ENCODE results near the gene SCMH1. TPM values are rescaled to one million over a fixed set of nuclear protein-coding genes. Genes with fewer than 3 reads are reported as not detected.

SCMH1 gene
- total and polyA plus RNA-seq, 4 donors = 6.6 to 12.8 (median 10.5) TPM

DNA sequence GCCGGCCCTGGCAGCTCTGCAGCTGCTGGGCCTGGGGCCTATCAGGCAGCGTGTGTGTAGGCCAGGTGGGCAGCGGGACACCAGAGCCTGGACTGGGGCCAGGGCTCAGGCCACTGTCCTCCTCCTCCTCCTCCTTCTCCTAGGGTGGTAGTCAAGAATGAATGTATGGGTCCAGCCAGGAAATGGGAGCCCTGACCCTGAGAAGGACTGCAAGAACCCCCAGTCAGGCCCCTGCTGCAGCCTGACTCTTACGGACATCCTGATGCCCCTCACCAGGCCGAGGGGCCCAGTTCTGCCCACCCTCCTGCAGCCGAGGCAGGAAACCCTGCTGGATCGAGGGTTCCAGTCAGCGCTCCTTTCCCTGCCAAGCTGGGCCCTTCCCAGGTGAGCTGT lies 224.1 kb downstream of the SCMH1 start:
- H3K9me3 ChIP-seq (ENCODE audit: control insufficient read depth in 4 of 4, low read length in 3 of 4) = no peaks in the 10 kb centered on the region
- no peak overlapping the region for H3K27ac ChIP-seq (ENCODE audit: low read depth in 1 of 2, low read length in 2 of 2)
- WGBS = 97% methylated on average over 8 of the region's 8 CpGs
- no peaks in the 10 kb centered on the region for H3K4me1 ChIP-seq (ENCODE audit: control insufficient read depth in 4 of 4, insufficient read depth in 4 of 4, low read length in 3 of 4)
- peaks cover 2 to 47% (median 17%) of the 10 kb centered on the region in 4 donors for H3K36me3 ChIP-seq (ENCODE audit: control insufficient read depth in 4 of 4, insufficient read depth in 3 of 4, low read depth in 1 of 4, low read length in 3 of 4)
- TF ChIP-seq NR2F2 (IDR thresholded peaks at IDR 0.05) = no peak
- TF ChIP-seq ATF3 (IDR thresholded peaks at IDR 0.05) = no peak
- TF ChIP-seq TAF1 (conservative IDR thresholded peaks at IDR 0.05) = no peak
- no peaks in the 10 kb centered on the region for H3K27me3 ChIP-seq (ENCODE audit: control insufficient read depth in 4 of 4, insufficient read depth in 4 of 4, low read length in 3 of 4)
- DNase-seq (ENCODE audit: low spot score) = no peak
- H3K4me3 ChIP-seq (ENCODE audit: low read depth in 1 of 3, low read length in 3 of 3) = no peak overlapping the region
- H3K9ac ChIP-seq (ENCODE audit: low read depth in 1 of 2, low read length in 2 of 2) = no peak overlapping the region

GRCh38 chr1:41017141-41018017 lies 224.7 kb downstream of the SCMH1 start:
- 97% methylated on average over 44 of the region's 44 CpGs for WGBS
- no peak overlapping the region for H3K9ac ChIP-seq (ENCODE audit: low read depth in 1 of 2, low read length in 2 of 2)
- H3K4me1 ChIP-seq (ENCODE audit: control insufficient read depth in 4 of 4, insufficient read depth in 4 of 4, low read length in 3 of 4) = no peaks in the 10 kb centered on the region
- DNase-seq (ENCODE audit: low spot score) = no peak
- H3K9me3 ChIP-seq (ENCODE audit: control insufficient read depth in 4 of 4, low read length in 3 of 4) = no peaks in the 10 kb centered on the region
- TF ChIP-seq ATF3 (IDR thresholded peaks at IDR 0.05) (no peak), NR2F2 (IDR thresholded peaks at IDR 0.05) (no peak), FOXA2 (IDR thresholded peaks at IDR 0.05) (no peak), REST (IDR thresholded peaks at IDR 0.05) (no peak), ZBTB33 (IDR thresholded peaks at IDR 0.05) (no peak), TAF1 (conservative IDR thresholded peaks at IDR 0.05) (no peak), SP1 (IDR thresholded peaks at IDR 0.05) (no peak), YY1 (IDR thresholded peaks at IDR 0.05) (no peak), RAD21 (IDR thresholded peaks at IDR 0.05) (no peak), RXRA (IDR thresholded peaks at IDR 0.05) (no peak), FOXA1 (IDR thresholded peaks at IDR 0.05) (no peak), EGR1 (IDR thresholded peaks at IDR 0.05; ENCODE audit: low read depth in 2 of 2) (no peak), GABPA (IDR thresholded peaks at IDR 0.05 in 1 of 2, conservative IDR thresholded peaks at IDR 0.05 in 1 of 2) (no peak), HNF4A (conservative IDR thresholded peaks at IDR 0.05) (no peak), HNF4G (IDR thresholded peaks at IDR 0.05) (no peak), JUND (IDR thresholded peaks at IDR 0.05) (no peak)
- TF ChIP-seq, protein P1, sequence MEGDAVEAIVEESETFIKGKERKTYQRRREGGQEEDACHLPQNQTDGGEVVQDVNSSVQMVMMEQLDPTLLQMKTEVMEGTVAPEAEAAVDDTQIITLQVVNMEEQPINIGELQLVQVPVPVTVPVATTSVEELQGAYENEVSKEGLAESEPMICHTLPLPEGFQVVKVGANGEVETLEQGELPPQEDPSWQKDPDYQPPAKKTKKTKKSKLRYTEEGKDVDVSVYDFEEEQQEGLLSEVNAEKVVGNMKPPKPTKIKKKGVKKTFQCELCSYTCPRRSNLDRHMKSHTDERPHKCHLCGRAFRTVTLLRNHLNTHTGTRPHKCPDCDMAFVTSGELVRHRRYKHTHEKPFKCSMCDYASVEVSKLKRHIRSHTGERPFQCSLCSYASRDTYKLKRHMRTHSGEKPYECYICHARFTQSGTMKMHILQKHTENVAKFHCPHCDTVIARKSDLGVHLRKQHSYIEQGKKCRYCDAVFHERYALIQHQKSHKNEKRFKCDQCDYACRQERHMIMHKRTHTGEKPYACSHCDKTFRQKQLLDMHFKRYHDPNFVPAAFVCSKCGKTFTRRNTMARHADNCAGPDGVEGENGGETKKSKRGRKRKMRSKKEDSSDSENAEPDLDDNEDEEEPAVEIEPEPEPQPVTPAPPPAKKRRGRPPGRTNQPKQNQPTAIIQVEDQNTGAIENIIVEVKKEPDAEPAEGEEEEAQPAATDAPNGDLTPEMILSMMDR (IDR thresholded peaks at IDR 0.05; ENCODE audit: low read depth, low read length, missing input control) = no peak
- TF ChIP-seq, protein P2, sequence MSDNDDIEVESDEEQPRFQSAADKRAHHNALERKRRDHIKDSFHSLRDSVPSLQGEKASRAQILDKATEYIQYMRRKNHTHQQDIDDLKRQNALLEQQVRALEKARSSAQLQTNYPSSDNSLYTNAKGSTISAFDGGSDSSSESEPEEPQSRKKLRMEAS (IDR thresholded peaks at IDR 0.05) = no peak
- no peak overlapping the region for H3K4me3 ChIP-seq (ENCODE audit: low read depth in 1 of 3, low read length in 3 of 3)
- H3K36me3 ChIP-seq (ENCODE audit: control insufficient read depth in 4 of 4, insufficient read depth in 3 of 4, low read depth in 1 of 4, low read length in 3 of 4) = peaks cover 4 to 52% (median 21%) of the 10 kb centered on the region in 4 donors
- H3K27me3 ChIP-seq (ENCODE audit: control insufficient read depth in 4 of 4, insufficient read depth in 4 of 4, low read length in 3 of 4) = no peaks in the 10 kb centered on the region
- no peak overlapping the region for H3K27ac ChIP-seq (ENCODE audit: low read depth in 1 of 2, low read length in 2 of 2)
